Adrenal gland (tissue), 5 donors: ENCODE measurements around the gene GLB1L2.

Source experiments
- CTCF ChIP-seq, 6 experiments: fragments of 450-650 bp in 4 of 6; fragments of 200-600 bp in 2 of 6; sonication (generic) in 1 of 6; IDR thresholded peaks; 1 replicate in 5 of 6; 2 replicates in 1 of 6; pipeline versions ENCODE4 v1.5.1 to v1.8.0; 2016 to 2021; ENCODE audit warnings: antibody characterized with exemption in 6 of 6, mild to moderate bottlenecking in 2 of 6, moderate library complexity in 1 of 6
- POLR2A ChIP-seq, 2 donors: fragments of 450-650 bp; IDR thresholded peaks; one replicate each; pipeline ENCODE4 v1.6.1; 2017; ENCODE audit warnings: antibody characterized with exemption in 2 of 2, mild to moderate bottlenecking in 2 of 2, moderate library complexity in 1 of 2
- donor health status: DM: no; HTN: no; CAD: no.

- TF ChIP-seq POLR2A (IDR thresholded peaks at IDR 0.05): no peak
- TF ChIP-seq CTCF (IDR thresholded peaks at IDR 0.05): no peak
These were observed 994 bp downstream of the GLB1L2 start for GRCh38 chr11:134332782-134333181.
